CD4-positive, alpha-beta T cell treated with Interleukin-10 for 1 hour (primary cell): ENCODE data around the gene TNS4.

ENCODE experiments used
- DNase-seq: peaks from one replicate; pipeline ENCODE4 v3.0.0-alpha.2; 2020

TNS4 gene

GRCh38 chr17:40470932-40471828 lies 30.2 kb downstream of the TNS4 start:
- DNase-seq: no peak

GRCh38 chr17:40469805-40470675 lies 31.4 kb downstream of the TNS4 start:
- DNase-seq: no peak

GRCh38 chr17:40468560-40468959 lies 32.9 kb downstream of the TNS4 start:
- DNase-seq: no peak

GRCh38 chr17:40467281-40467867 lies 34.0 kb downstream of the TNS4 start:
- no peak for DNase-seq

- DNase-seq: no peak
Measured at GRCh38 chr17:40466298-40466971, 35.0 kb downstream of the TNS4 start.

GRCh38 chr17:40464392-40464855 lies 37.0 kb downstream of the TNS4 start:
- no peak for DNase-seq

GRCh38 chr17:40463122-40463550 lies 38.3 kb downstream of the TNS4 start:
- no peak for DNase-seq

GRCh38 chr17:40462343-40463121 lies 38.9 kb downstream of the TNS4 start:
- DNase-seq: no peak

- DNase-seq: no peak
Measured at GRCh38 chr17:40461732-40462342, 39.6 kb downstream of the TNS4 start.

GRCh38 chr17:40460968-40461731 lies 40.3 kb downstream of the TNS4 start:
- no peak for DNase-seq

- no peak for DNase-seq
Measured at GRCh38 chr17:40460604-40460967, 40.8 kb downstream of the TNS4 start.

- DNase-seq: no peak
Measured at GRCh38 chr17:40459636-40460603, 41.5 kb downstream of the TNS4 start.

GRCh38 chr17:40458851-40459482 lies 42.5 kb downstream of the TNS4 start:
- DNase-seq: no peak

GRCh38 chr17:40457964-40458791 lies 43.2 kb downstream of the TNS4 start:
- no peak for DNase-seq

GRCh38 chr17:40457369-40457768 lies 44.1 kb downstream of the TNS4 start:
- DNase-seq: no peak

- DNase-seq: no peak
Measured at GRCh38 chr17:40456396-40456951, 44.9 kb downstream of the TNS4 start.

GRCh38 chr17:40454613-40454995 lies 46.8 kb downstream of the TNS4 start:
- no peak for DNase-seq
